Endothelial cell (in vitro differentiated cells): ENCODE results near the gene HSD3B2. TPM values are rescaled to one million over a fixed set of nuclear protein-coding genes. Genes with fewer than 3 reads are reported as not detected.

Experiments
- DNase-seq: peaks from one replicate; pipeline ENCODE4 v3.0.0; 2021; ENCODE audit warnings: low spot score
- H3K27ac Mint-ChIP-seq: one replicate; pipeline ENCODE4 v1.8.0; 2021; ENCODE audit warnings: mixed read lengths, inconsistent platforms; ENCODE audit not compliant: unreplicated experiment
- H3K27me3 Mint-ChIP-seq: one replicate; pipeline ENCODE4 v1.8.0; 2021; ENCODE audit warnings: mild to moderate bottlenecking, moderate library complexity, mixed read lengths, inconsistent platforms; ENCODE audit not compliant: unreplicated experiment
- H3K36me3 Mint-ChIP-seq: one replicate; pipeline ENCODE4 v1.8.0; 2021; ENCODE audit warnings: mild to moderate bottlenecking, low read depth, mixed read lengths, inconsistent platforms; ENCODE audit not compliant: unreplicated experiment
- H3K4me1 Mint-ChIP-seq: one replicate; pipeline ENCODE4 v1.8.0; 2021; ENCODE audit warnings: mild to moderate bottlenecking, mixed read lengths, inconsistent platforms; ENCODE audit not compliant: unreplicated experiment
- H3K4me3 Mint-ChIP-seq: one replicate; pipeline ENCODE4 v1.8.0; 2021; ENCODE audit warnings: mild to moderate bottlenecking, mixed read lengths, inconsistent platforms; ENCODE audit not compliant: unreplicated experiment
- H3K9me3 Mint-ChIP-seq: one replicate; pipeline ENCODE4 v1.8.0; 2021; ENCODE audit warnings: mixed read lengths, inconsistent platforms; ENCODE audit not compliant: unreplicated experiment
- CTCF ChIP-seq: fragments of 200-600 bp; sonication (generic); IDR thresholded peaks from one replicate; pipeline ENCODE4 v1.5.0; 2021; ENCODE audit warnings: antibody characterized with exemption; ENCODE audit not compliant: unreplicated experiment
- total RNA-seq: library from RNA; stranded (reverse); fragmentation: NEBNext Ultra II Directional; extraction: Animal tissue kit (Norgen Biotek cat#: 25700); gene quantifications from one replicate; pipeline ENCODE4 v1.2.1, GENCODE V29; 2021; ENCODE audit not compliant: unreplicated experiment

Gene HSD3B2
- total RNA-seq, 1 donor from 2014 or later, result not detected

- Mint-ChIP-seq H3K9me3 (no peaks in the 10 kb centered on the region), H3K27me3 (peaks cover 4% of the 10 kb centered on the region), H3K4me3 (no peak overlapping the region), H3K27ac (no peak overlapping the region), H3K36me3 (no peaks in the 10 kb centered on the region), H3K4me1 (peaks cover 26% of the 10 kb centered on the region)
- DNase-seq, result no peak
- no peak for TF ChIP-seq CTCF
Observed at GRCh38 chr1:119371815-119372214, 43.1 kb upstream of the HSD3B2 start.

DNA sequence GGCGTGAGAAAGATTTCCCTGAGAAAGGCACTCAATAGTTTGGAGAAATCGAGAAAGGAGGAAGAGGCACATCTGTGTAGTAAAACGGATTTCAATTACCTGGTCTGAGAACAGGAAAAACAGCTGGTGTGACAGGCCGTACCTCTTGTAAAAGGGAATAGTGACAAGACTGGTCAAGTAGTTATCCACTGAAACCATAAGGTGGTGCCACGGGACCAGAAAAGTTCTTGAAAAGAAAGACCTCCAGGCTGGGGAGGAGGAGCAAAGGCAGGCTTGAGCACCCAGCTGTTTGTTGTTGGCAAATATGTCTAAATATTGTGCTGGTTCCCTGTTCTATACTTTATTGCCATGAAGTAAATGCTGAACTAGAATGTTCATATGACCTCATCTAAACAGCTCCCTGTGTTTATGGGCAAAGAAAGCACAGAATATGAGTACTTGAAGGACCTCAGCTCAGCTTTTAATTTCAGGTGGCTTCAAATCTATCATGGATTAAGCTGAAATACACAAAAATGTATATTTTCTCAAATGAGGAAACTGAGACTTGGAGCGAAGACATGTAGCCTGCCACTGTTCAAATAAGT lies 42.4 kb upstream of the HSD3B2 start:
- Mint-ChIP-seq H3K9me3 (no peaks in the 10 kb centered on the region), H3K36me3 (no peaks in the 10 kb centered on the region), H3K4me3 (no peak overlapping the region), H3K27me3 (peaks cover 4% of the 10 kb centered on the region), H3K27ac (no peak overlapping the region), H3K4me1 (peaks cover 26% of the 10 kb centered on the region)
- no peak for TF ChIP-seq CTCF
- peak; percentile 56 for DNase-seq

DNA sequence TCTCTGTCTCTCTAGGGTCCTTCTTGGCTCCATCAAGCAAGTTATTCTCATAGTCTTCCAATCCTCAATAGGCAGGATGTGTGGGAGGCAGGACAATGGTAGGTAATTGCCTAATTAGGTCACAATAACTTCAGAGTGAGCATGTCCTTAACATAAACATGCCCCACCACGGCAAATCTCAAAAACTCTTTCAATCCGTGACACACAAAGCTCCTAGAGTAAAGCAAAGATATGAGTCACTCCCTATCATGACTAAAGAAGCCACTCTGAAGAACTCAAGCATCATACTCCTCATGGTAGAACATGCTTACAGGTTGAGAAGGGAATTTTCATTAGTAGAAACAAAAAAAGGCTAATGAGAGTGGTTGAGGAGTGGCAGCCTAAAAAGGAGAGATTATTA lies 41.5 kb upstream of the HSD3B2 start:
- Mint-ChIP-seq H3K4me1 (peaks cover 26% of the 10 kb centered on the region), H3K9me3 (no peaks in the 10 kb centered on the region), H3K27me3 (peaks cover 3% of the 10 kb centered on the region), H3K36me3 (no peaks in the 10 kb centered on the region), H3K27ac (no peak overlapping the region), H3K4me3 (no peak overlapping the region)
- no peak for TF ChIP-seq CTCF
- no peak for DNase-seq

- DNase-seq, result no peak
Observed at GRCh38 chr1:119374208-119374874, 40.6 kb upstream of the HSD3B2 start.

More at GRCh38 chr1:119374208-119374874, 40.6 kb upstream of the HSD3B2 start:
- peaks cover 26% of the 10 kb centered on the region for H3K4me1 Mint-ChIP-seq
- no peak overlapping the region for H3K27ac Mint-ChIP-seq
- H3K27me3 Mint-ChIP-seq, result peaks cover 3% of the 10 kb centered on the region
- H3K36me3 Mint-ChIP-seq, result no peaks in the 10 kb centered on the region
- no peak for TF ChIP-seq CTCF
- H3K4me3 Mint-ChIP-seq, result no peak overlapping the region
- no peaks in the 10 kb centered on the region for H3K9me3 Mint-ChIP-seq
